BLaER1 (cell line): Measurements from ENCODE around the gene ARHGEF4.

Experiments used
- H3K27ac ChIP-seq: shearing (Covaris generic); formaldehyde crosslinking; 2 replicates; pipeline ENCODE4 v1.8.1; 2022
- H3K27me3 ChIP-seq: shearing (Covaris generic); formaldehyde crosslinking; 2 replicates; pipeline ENCODE4 v1.8.1; 2022
- H3K36me3 ChIP-seq: shearing (Covaris generic); formaldehyde crosslinking; 2 replicates; pipeline ENCODE4 v1.8.1; 2022
- H3K4me1 ChIP-seq: shearing (Covaris generic); formaldehyde crosslinking; 2 replicates; pipeline ENCODE4 v1.8.1; 2022
- H3K4me2 ChIP-seq: shearing (Covaris generic); formaldehyde crosslinking; 2 replicates; pipeline ENCODE4 v1.8.1; 2022
- H3K4me3 ChIP-seq: shearing (Covaris generic); formaldehyde crosslinking; 2 replicates; pipeline ENCODE4 v1.8.1; 2022
- H3K9ac ChIP-seq: shearing (Covaris generic); formaldehyde crosslinking; 2 replicates; pipeline ENCODE4 v1.8.1; 2022
- H3K9me3 ChIP-seq: shearing (Covaris generic); formaldehyde crosslinking; 2 replicates; pipeline ENCODE4 v1.8.1; 2022
- H4K20me1 ChIP-seq: shearing (Covaris generic); formaldehyde crosslinking; 2 replicates; pipeline ENCODE4 v1.8.1; 2022
- Cebpa-rat ChIP-seq: shearing (Covaris generic); IDR thresholded peaks from 2 replicates; pipeline ENCODE4 v1.8.1; 2022

ARHGEF4 gene

GRCh38 chr2:130824492-130825061, 12.1 kb upstream of the ARHGEF4 start:
- no peaks in the 10 kb centered on the region for H3K36me3 ChIP-seq
- no peaks in the 10 kb centered on the region for H3K9me3 ChIP-seq
- H3K27me3 ChIP-seq: no peaks in the 10 kb centered on the region
- peaks cover 75% of the 10 kb centered on the region for H3K4me1 ChIP-seq
- H4K20me1 ChIP-seq: no peaks in the 10 kb centered on the region
- 0 out of 2 replicates have a peak overlapping the region, but pooled peaks have one; percentile 29 for H3K9ac ChIP-seq
- H3K4me3 ChIP-seq: no peak overlapping the region; the same call in 1 of the 2 replicates
- H3K4me2 ChIP-seq: peak overlapping the region; percentile 82
- H3K27ac ChIP-seq: peak overlapping the region; percentile 54
- no peak for TF ChIP-seq Cebpa-rat

GRCh38 chr2:130825231-130825965, 11.3 kb upstream of the ARHGEF4 start:
- TF ChIP-seq Cebpa-rat: no peak
- Histone ChIP-seq H4K20me1 (no peaks in the 10 kb centered on the region), H3K27me3 (no peaks in the 10 kb centered on the region), H3K36me3 (no peaks in the 10 kb centered on the region), H3K4me2 (peak overlapping the region; percentile 82), H3K4me3 (no peak overlapping the region; the same call in 1 of the 2 replicates), H3K4me1 (peaks cover 67% of the 10 kb centered on the region), H3K9me3 (no peaks in the 10 kb centered on the region), H3K27ac (peak overlapping the region; percentile 54), H3K9ac (0 out of 2 replicates have a peak overlapping the region, but pooled peaks have one; percentile 29)

- no peak overlapping the region for H3K9ac ChIP-seq
Measured at GRCh38 chr2:130825966-130826253, 10.8 kb upstream of the ARHGEF4 start.

GRCh38 chr2:130826419-130826818, 10.3 kb upstream of the ARHGEF4 start:
- Histone ChIP-seq H3K4me2 (peak overlapping the region; percentile 82), H3K4me1 (peaks cover 61% of the 10 kb centered on the region), H3K9ac (no peak overlapping the region), H3K36me3 (no peaks in the 10 kb centered on the region), H4K20me1 (no peaks in the 10 kb centered on the region), H3K27ac (no peak overlapping the region), H3K9me3 (no peaks in the 10 kb centered on the region), H3K4me3 (no peak overlapping the region), H3K27me3 (no peaks in the 10 kb centered on the region)
- no peak for TF ChIP-seq Cebpa-rat

More at GRCh38 chr2:130825966-130826253, 10.8 kb upstream of the ARHGEF4 start:
- Histone ChIP-seq H3K36me3 (no peaks in the 10 kb centered on the region), H3K9me3 (no peaks in the 10 kb centered on the region), H3K27ac (peak overlapping the region; percentile 54; the same call in 1 of the 2 replicates), H3K27me3 (no peaks in the 10 kb centered on the region), H3K4me1 (peaks cover 62% of the 10 kb centered on the region), H3K4me2 (peak overlapping the region; percentile 82), H4K20me1 (no peaks in the 10 kb centered on the region), H3K4me3 (no peak overlapping the region)
- TF ChIP-seq Cebpa-rat: no peak

- TF ChIP-seq Cebpa-rat: no peak
- H3K27ac ChIP-seq: no peak overlapping the region
Measured at GRCh38 chr2:130826821-130827501, 9.8 kb upstream of the ARHGEF4 start.

GRCh38 chr2:130827502-130828251, 9.0 kb upstream of the ARHGEF4 start:
- Histone ChIP-seq H4K20me1 (no peaks in the 10 kb centered on the region), H3K9ac (no peak overlapping the region), H3K4me2 (peak overlapping the region; percentile 82), H3K4me1 (peaks cover 65% of the 10 kb centered on the region), H3K36me3 (no peaks in the 10 kb centered on the region), H3K27me3 (no peaks in the 10 kb centered on the region), H3K4me3 (no peak overlapping the region), H3K9me3 (no peaks in the 10 kb centered on the region), H3K27ac (no peak overlapping the region)
- TF ChIP-seq Cebpa-rat: no peak

More at GRCh38 chr2:130826821-130827501, 9.8 kb upstream of the ARHGEF4 start:
- H3K36me3 ChIP-seq: no peaks in the 10 kb centered on the region
- no peaks in the 10 kb centered on the region for H3K27me3 ChIP-seq
- H3K4me1 ChIP-seq: peaks cover 61% of the 10 kb centered on the region
- H3K4me2 ChIP-seq: peak overlapping the region; percentile 82
- no peaks in the 10 kb centered on the region for H3K9me3 ChIP-seq
- H4K20me1 ChIP-seq: no peaks in the 10 kb centered on the region
- H3K4me3 ChIP-seq: no peak overlapping the region
- H3K9ac ChIP-seq: no peak overlapping the region

GRCh38 chr2:130828461-130828860, 8.3 kb upstream of the ARHGEF4 start:
- no peak for TF ChIP-seq Cebpa-rat
- H3K9me3 ChIP-seq: no peaks in the 10 kb centered on the region
- no peak overlapping the region for H3K9ac ChIP-seq
- H3K27me3 ChIP-seq: no peaks in the 10 kb centered on the region
- H3K4me1 ChIP-seq: peaks cover 65% of the 10 kb centered on the region
- no peak overlapping the region for H3K4me3 ChIP-seq
- peak overlapping the region; percentile 82; the same call in 1 of the 2 replicates for H3K4me2 ChIP-seq
- H3K27ac ChIP-seq: no peak overlapping the region
- no peaks in the 10 kb centered on the region for H3K36me3 ChIP-seq
- H4K20me1 ChIP-seq: no peaks in the 10 kb centered on the region

- H3K4me2 ChIP-seq: no peak overlapping the region
Measured at GRCh38 chr2:130829015-130829414, 7.7 kb upstream of the ARHGEF4 start.

GRCh38 chr2:130830538-130830937, 6.2 kb upstream of the ARHGEF4 start:
- peaks cover 65% of the 10 kb centered on the region for H3K4me1 ChIP-seq
- no peak overlapping the region for H3K4me3 ChIP-seq
- TF ChIP-seq Cebpa-rat: no peak
- peaks cover 4% of the 10 kb centered on the region; the same call in 1 of the 2 replicates for H3K27me3 ChIP-seq
- no peak overlapping the region for H3K9ac ChIP-seq
- H3K27ac ChIP-seq: no peak overlapping the region
- H3K36me3 ChIP-seq: no peaks in the 10 kb centered on the region
- H4K20me1 ChIP-seq: no peaks in the 10 kb centered on the region
- H3K9me3 ChIP-seq: no peaks in the 10 kb centered on the region
- no peak overlapping the region for H3K4me2 ChIP-seq

More at GRCh38 chr2:130829015-130829414, 7.7 kb upstream of the ARHGEF4 start:
- Histone ChIP-seq H3K27me3 (no peaks in the 10 kb centered on the region), H3K4me1 (peaks cover 65% of the 10 kb centered on the region), H3K36me3 (no peaks in the 10 kb centered on the region), H4K20me1 (no peaks in the 10 kb centered on the region), H3K9ac (no peak overlapping the region), H3K4me3 (no peak overlapping the region), H3K27ac (no peak overlapping the region), H3K9me3 (no peaks in the 10 kb centered on the region)
- TF ChIP-seq Cebpa-rat: no peak
